VCaP (cell line): ENCODE measurements around the gene PCARE.

ENCODE experiments used
- H3K27ac ChIP-seq: fragments of 450-650 bp; 2 replicates; pipeline ENCODE4 v1.5.1; 2017
- CTCF ChIP-seq: fragments of 450-650 bp; conservative IDR thresholded peaks from 2 replicates; pipeline ENCODE4 v1.5.1; 2017; ENCODE audit warnings: mild to moderate bottlenecking, moderate library complexity

The PCARE gene

GRCh38 chr2:29053670-29054400 is 20.5 kb downstream of the PCARE start:
- no peak overlapping the region for H3K27ac ChIP-seq
- peak; percentile 29; the same call in 1 of the 2 replicates for TF ChIP-seq CTCF

DNA sequence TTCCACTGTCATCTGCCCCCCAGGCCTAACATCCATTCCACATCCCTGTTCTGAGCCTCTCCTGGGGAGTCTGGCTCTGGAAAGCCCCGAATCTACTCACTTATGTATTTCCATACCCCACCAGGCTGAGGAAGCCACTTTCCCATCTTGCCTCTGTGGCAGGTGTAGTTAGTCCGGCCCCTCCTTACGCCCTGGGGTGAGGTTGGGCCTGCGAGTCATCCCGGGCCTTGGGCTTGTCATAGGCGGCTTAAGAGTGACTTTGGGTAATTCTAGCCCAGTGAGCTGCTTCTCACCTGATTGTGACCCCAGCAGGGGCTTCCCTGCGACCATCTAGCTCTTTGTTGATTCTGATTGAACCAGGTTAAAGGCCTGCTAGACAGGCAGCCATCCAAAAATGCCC is 21.1 kb downstream of the PCARE start:
- no peak overlapping the region for H3K27ac ChIP-seq
- TF ChIP-seq CTCF, result no peak

GRCh38 chr2:29052807-29053206 is 21.5 kb downstream of the PCARE start:
- H3K27ac ChIP-seq, result no peak overlapping the region
- TF ChIP-seq CTCF, result no peak

GRCh38 chr2:29051730-29052129 is 22.6 kb downstream of the PCARE start:
- H3K27ac ChIP-seq, result no peak overlapping the region
- TF ChIP-seq CTCF, result no peak

GRCh38 chr2:29050591-29050990 is 23.7 kb downstream of the PCARE start:
- no peak for TF ChIP-seq CTCF

DNA sequence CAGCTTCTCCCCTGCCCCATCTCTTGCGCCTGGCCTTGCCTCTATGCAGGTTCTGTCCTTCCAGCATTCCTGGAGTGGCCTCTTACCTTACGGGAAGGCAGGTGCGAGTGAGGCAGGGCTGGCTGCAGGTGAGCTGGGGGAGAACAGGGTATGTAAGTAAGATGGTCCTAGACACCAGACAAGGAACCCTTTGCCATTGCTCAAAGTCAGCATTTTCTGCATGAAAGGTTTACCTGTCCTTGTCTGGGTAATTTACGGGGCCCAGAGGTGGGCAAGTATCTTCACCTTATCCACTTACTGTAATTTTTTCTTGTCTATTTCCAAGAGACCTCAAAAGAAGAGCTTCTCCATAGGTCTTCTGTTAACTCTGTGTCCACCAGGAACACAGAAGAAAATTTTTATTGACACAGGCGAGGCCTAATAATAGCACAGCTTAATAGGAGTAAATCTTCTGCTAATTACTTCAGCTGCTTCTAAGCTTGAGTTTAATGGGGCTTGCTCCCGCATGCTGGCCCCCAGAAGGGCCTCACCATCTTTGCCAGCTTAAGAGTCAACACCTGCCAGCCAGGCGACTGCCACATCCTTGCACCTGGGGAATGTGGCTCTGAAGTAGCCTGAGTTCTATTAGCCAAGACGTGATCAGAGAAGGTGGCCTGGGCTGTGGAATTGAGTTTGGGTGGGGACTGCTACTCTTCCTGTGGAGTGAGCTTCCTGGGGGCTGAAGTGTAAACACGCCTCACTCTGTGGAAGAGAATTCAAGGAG is 27.1 kb downstream of the PCARE start:
- H3K27ac ChIP-seq, result no peak overlapping the region
- TF ChIP-seq CTCF, result no peak

More at GRCh38 chr2:29050591-29050990, 23.7 kb downstream of the PCARE start:
- no peak overlapping the region for H3K27ac ChIP-seq

DNA sequence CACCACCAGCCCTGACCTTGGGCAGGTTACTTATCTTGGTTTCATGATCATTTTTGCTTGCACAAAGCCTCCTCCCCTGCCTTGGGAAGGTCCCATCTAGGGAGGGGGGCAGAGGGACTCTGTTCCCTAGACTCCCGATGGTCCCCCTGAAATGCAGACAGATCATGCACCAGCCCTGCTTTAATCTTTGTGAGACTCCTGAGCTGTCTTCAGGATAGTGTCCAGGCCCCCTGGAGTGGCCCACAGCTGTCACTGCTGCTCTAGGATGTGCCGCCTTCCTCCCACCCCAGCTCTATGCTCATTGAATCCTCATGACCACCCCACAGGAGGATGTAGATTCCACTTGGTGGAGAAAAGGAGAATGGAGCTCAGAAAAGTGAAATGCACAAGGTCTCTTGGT is 28.0 kb downstream of the PCARE start:
- no peak for TF ChIP-seq CTCF

More for the DNA sequence above, 28.0 kb downstream of the PCARE start:
- no peak overlapping the region for H3K27ac ChIP-seq
